ENCODE data around the gene ZNF474.

GRCh38 chr5:122083535-122083934 is 45.8 kb upstream of the ZNF474 start:
- TF ChIP-seq CTCF (IDR thresholded peaks at IDR 0.05): no peak
- TF ChIP-seq POLR2A (IDR thresholded peaks at IDR 0.05): no peak
- no peak for TF ChIP-seq POLR2AphosphoS5 (IDR thresholded peaks at IDR 0.05)
- no peak for TF ChIP-seq EP300 (IDR thresholded peaks at IDR 0.05)
